HEK293 (cell line): ENCODE data around the gene C6orf141.

Source experiments
- HIC1 ChIP-seq: fragments of 450-650 bp; formaldehyde crosslinking; IDR thresholded peaks from 2 replicates; pipeline ENCODE4 v1.5.1; 2016; ENCODE audit warnings: missing biosample characterization, missing genetic modification characterization
- SP7 ChIP-seq: fragments of 450-650 bp; formaldehyde crosslinking; IDR thresholded peaks from 2 replicates; pipeline ENCODE4 v1.5.1; 2016; ENCODE audit warnings: missing biosample characterization, missing genetic modification characterization
- ZBTB1 ChIP-seq: fragments of 450-650 bp; formaldehyde crosslinking; IDR thresholded peaks from 2 replicates; pipeline ENCODE4 v1.5.1; 2016; ENCODE audit warnings: missing biosample characterization, missing genetic modification characterization
- ZBTB44 ChIP-seq: fragments of 450-650 bp; IDR thresholded peaks from 2 replicates; pipeline ENCODE4 v1.5.1; 2018; ENCODE audit warnings: missing biosample characterization, mild to moderate bottlenecking, missing genetic modification characterization
- ZBTB49 ChIP-seq: fragments of 450-650 bp; formaldehyde crosslinking; IDR thresholded peaks from 2 replicates; pipeline ENCODE4 v1.5.1; 2016; ENCODE audit warnings: missing biosample characterization, missing genetic modification characterization, low read depth
- ZBTB6 ChIP-seq: fragments of 450-650 bp; formaldehyde crosslinking; IDR thresholded peaks from 2 replicates; pipeline ENCODE4 v1.5.1; 2017; ENCODE audit warnings: missing biosample characterization, missing genetic modification characterization
- ZBTB8A ChIP-seq: fragments of 450-650 bp; formaldehyde crosslinking; IDR thresholded peaks from 2 replicates; pipeline ENCODE4 v1.5.1; 2016; ENCODE audit warnings: missing biosample characterization, missing genetic modification characterization
- ZEB2 ChIP-seq: fragments of 450-650 bp; formaldehyde crosslinking; IDR thresholded peaks from 2 replicates; pipeline ENCODE4 v1.5.1; 2016; ENCODE audit warnings: missing biosample characterization, missing genetic modification characterization
- ZFP37 ChIP-seq: fragments of 450-650 bp; formaldehyde crosslinking; IDR thresholded peaks from 2 replicates; pipeline ENCODE4 v1.5.1; 2016; ENCODE audit warnings: missing biosample characterization, missing genetic modification characterization
- ZNF140 ChIP-seq: fragments of 450-650 bp; formaldehyde crosslinking; IDR thresholded peaks from 2 replicates; pipeline ENCODE4 v1.5.1; 2016; ENCODE audit warnings: missing biosample characterization, missing genetic modification characterization
- ZNF169 ChIP-seq: fragments of 450-650 bp; formaldehyde crosslinking; IDR thresholded peaks from 2 replicates; pipeline ENCODE4 v1.5.1; 2016; ENCODE audit warnings: missing biosample characterization, missing genetic modification characterization
- ZNF174 ChIP-seq: fragments of 450-650 bp; formaldehyde crosslinking; IDR thresholded peaks from 2 replicates; pipeline ENCODE4 v1.5.0; 2017; ENCODE audit warnings: missing biosample characterization, mild to moderate bottlenecking, missing genetic modification characterization
- ZNF18 ChIP-seq: fragments of 450-650 bp; formaldehyde crosslinking; IDR thresholded peaks from 2 replicates; pipeline ENCODE4 v1.5.1; 2016; ENCODE audit warnings: missing biosample characterization, missing genetic modification characterization
- ZNF19 ChIP-seq: fragments of 450-650 bp; formaldehyde crosslinking; IDR thresholded peaks from 2 replicates; pipeline ENCODE4; 2016; ENCODE audit warnings: missing biosample characterization, missing genetic modification characterization, low read depth
- ZNF211 ChIP-seq: fragments of 450-650 bp; formaldehyde crosslinking; IDR thresholded peaks from 2 replicates; pipeline ENCODE4 v1.5.1; 2016; ENCODE audit warnings: low read depth, missing biosample characterization, missing genetic modification characterization
- ZNF274 ChIP-seq, 2 experiments: fragments of 200-500 bp in 1 of 2; fragments of 450-650 bp in 1 of 2; sonication (Bioruptor generic) in 1 of 2; formaldehyde crosslinking in 1 of 2; IDR thresholded peaks; 2 replicates each; pipeline versions ENCODE4 v1.5.1 to v1.6.1; 2014 to 2016; ENCODE audit warnings: borderline replicate concordance in 1 of 2, inconsistent platforms in 1 of 2, low read length in 1 of 2, missing biosample characterization in 1 of 2, missing genetic modification characterization in 1 of 2
- ZNF292 ChIP-seq: fragments of 450-650 bp; formaldehyde crosslinking; IDR thresholded peaks from 2 replicates; pipeline ENCODE4 v1.5.1; 2016; ENCODE audit warnings: low read depth, missing biosample characterization, missing genetic modification characterization, borderline replicate concordance
- ZNF302 ChIP-seq: fragments of 450-650 bp; formaldehyde crosslinking; IDR thresholded peaks from 2 replicates; pipeline ENCODE4 v1.5.1; 2016; ENCODE audit warnings: missing biosample characterization, missing genetic modification characterization, low read depth
- ZNF341 ChIP-seq: fragments of 450-650 bp; formaldehyde crosslinking; IDR thresholded peaks from 2 replicates; pipeline ENCODE4; 2016; ENCODE audit warnings: low read depth, missing biosample characterization, missing genetic modification characterization
- ZNF391 ChIP-seq: fragments of 450-650 bp; formaldehyde crosslinking; IDR thresholded peaks from 2 replicates; pipeline ENCODE4 v1.5.1; 2016; ENCODE audit warnings: low read depth, missing biosample characterization, missing genetic modification characterization, borderline replicate concordance
- ZNF596 ChIP-seq: fragments of 450-650 bp; IDR thresholded peaks from 2 replicates; pipeline ENCODE4 v1.5.0; 2018; ENCODE audit warnings: missing biosample characterization, mild to moderate bottlenecking, missing genetic modification characterization, moderate library complexity
- ZNF654 ChIP-seq: fragments of 450-650 bp; formaldehyde crosslinking; IDR thresholded peaks from 2 replicates; pipeline ENCODE4 v1.5.1; 2016; ENCODE audit warnings: low read depth, missing biosample characterization, missing genetic modification characterization
- ZNF76 ChIP-seq: fragments of 450-650 bp; formaldehyde crosslinking; IDR thresholded peaks from 2 replicates; pipeline ENCODE4; 2016; ENCODE audit warnings: low read depth, missing biosample characterization, missing genetic modification characterization, borderline replicate concordance
- TF ChIP-seq, protein P1 (sequence below): fragments of 450-650 bp; formaldehyde crosslinking; IDR thresholded peaks from 2 replicates; pipeline ENCODE4 v1.5.1; 2017; ENCODE audit warnings: missing biosample characterization, missing genetic modification characterization
- TF ChIP-seq, protein P2 (sequence below): fragments of 450-650 bp; formaldehyde crosslinking; IDR thresholded peaks from 2 replicates; pipeline ENCODE4 v1.5.1; 2016; ENCODE audit warnings: missing biosample characterization, missing genetic modification characterization

C6orf141 gene

GRCh38 chr6:49541210-49541724 is 9.2 kb upstream of the C6orf141 start (continued):
- peak; percentile 71 for TF ChIP-seq ZFP37 (tag by site-specific recombination)
- no peak for TF ChIP-seq ZNF302 (tag by site-specific recombination)
- TF ChIP-seq ZNF140 (tag by site-specific recombination) = no peak
- TF ChIP-seq ZNF169 (tag by site-specific recombination) = no peak
- TF ChIP-seq ZBTB49 (tag by site-specific recombination) = no peak
- TF ChIP-seq ZBTB44 = peak; percentile 74
- no peak for TF ChIP-seq ZNF19 (tag by site-specific recombination)
- peak; percentile 89; the same call in 1 of the 2 replicates for TF ChIP-seq ZBTB1 (tag by site-specific recombination)
- TF ChIP-seq ZNF596 (tag by site-specific recombination) = peak; percentile 61; the same call in 1 of the 2 replicates
- TF ChIP-seq ZNF18 = no peak
- TF ChIP-seq ZBTB8A = no peak
- peak; percentile 71; the same call in 1 of the 2 replicates for TF ChIP-seq ZNF391 (tag by site-specific recombination)
- TF ChIP-seq ZBTB6 = no peak
- no peak for TF ChIP-seq ZNF211 (tag by site-specific recombination)
- peak; percentile 99 for TF ChIP-seq SP7
- TF ChIP-seq, protein P1, sequence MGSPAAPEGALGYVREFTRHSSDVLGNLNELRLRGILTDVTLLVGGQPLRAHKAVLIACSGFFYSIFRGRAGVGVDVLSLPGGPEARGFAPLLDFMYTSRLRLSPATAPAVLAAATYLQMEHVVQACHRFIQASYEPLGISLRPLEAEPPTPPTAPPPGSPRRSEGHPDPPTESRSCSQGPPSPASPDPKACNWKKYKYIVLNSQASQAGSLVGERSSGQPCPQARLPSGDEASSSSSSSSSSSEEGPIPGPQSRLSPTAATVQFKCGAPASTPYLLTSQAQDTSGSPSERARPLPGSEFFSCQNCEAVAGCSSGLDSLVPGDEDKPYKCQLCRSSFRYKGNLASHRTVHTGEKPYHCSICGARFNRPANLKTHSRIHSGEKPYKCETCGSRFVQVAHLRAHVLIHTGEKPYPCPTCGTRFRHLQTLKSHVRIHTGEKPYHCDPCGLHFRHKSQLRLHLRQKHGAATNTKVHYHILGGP (tag by site-specific recombination) = peak; percentile 51; the same call in 1 of the 2 replicates
- peak; percentile 95 for TF ChIP-seq HIC1
- TF ChIP-seq ZNF292 (tag by site-specific recombination) = no peak
- TF ChIP-seq, protein P2, sequence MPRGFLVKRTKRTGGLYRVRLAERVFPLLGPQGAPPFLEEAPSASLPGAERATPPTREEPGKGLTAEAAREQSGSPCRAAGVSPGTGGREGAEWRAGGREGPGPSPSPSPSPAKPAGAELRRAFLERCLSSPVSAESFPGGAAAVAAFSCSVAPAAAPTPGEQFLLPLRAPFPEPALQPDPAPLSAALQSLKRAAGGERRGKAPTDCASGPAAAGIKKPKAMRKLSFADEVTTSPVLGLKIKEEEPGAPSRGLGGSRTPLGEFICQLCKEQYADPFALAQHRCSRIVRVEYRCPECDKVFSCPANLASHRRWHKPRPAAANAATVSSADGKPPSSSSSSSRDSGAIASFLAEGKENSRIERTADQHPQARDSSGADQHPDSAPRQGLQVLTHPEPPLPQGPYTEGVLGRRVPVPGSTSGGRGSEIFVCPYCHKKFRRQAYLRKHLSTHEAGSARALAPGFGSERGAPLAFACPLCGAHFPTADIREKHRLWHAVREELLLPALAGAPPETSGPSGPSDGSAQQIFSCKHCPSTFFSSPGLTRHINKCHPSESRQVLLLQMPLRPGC (tag by site-specific recombination) = peak; percentile 97
- no peak; the same call in 1 of the 2 replicates for TF ChIP-seq ZNF654 (tag by site-specific recombination)
- no peak for TF ChIP-seq ZNF76
- TF ChIP-seq ZNF174 (tag by site-specific recombination) = peak; percentile 11; the same call in 1 of the 2 replicates
- TF ChIP-seq ZEB2 (tag by site-specific recombination) = peak; percentile 99
- no peak for TF ChIP-seq ZNF274 (IDR thresholded peaks at IDR 0.05; ENCODE audit: low read length)
- no peak for TF ChIP-seq ZNF274 (tag by site-specific recombination; IDR thresholded peaks at IDR 0.05; ENCODE audit: borderline replicate concordance)
- no peak for TF ChIP-seq ZNF341 (tag by site-specific recombination)
